Hematopoietic multipotent progenitor cell (in vitro differentiated cells): ENCODE measurements around the gene CARD8. TPM values are rescaled to one million over a fixed set of nuclear protein-coding genes. Genes with fewer than 3 reads are reported as not detected.

Source experiments
- DNase-seq, 3 donors: peaks; one replicate each; pipeline ENCODE4 v3.0.0-alpha.2; 2011 to 2015; ENCODE audit warnings: low read depth in 2 of 3, low spot score in 2 of 3
- total RNA-seq: library from RNA; depleted of rRNA; stranded (reverse); fragments of >200 nt; gene quantifications from one replicate; pipeline ENCODE4 v1.2.3, GENCODE V29; 2012

Gene CARD8
- total RNA-seq, 1 donor = 68.1 TPM

GRCh38 chr19:48216933-48217332, 38.8 kb downstream of the CARD8 start:
- no peak for DNase-seq

GRCh38 chr19:48213959-48214358, 41.8 kb downstream of the CARD8 start:
- DNase-seq = no peak

- DNase-seq = no peak
These were observed 45.7 kb downstream of the CARD8 start for GRCh38 chr19:48210005-48210404.

- DNase-seq = no peak
These were observed 49.2 kb downstream of the CARD8 start for GRCh38 chr19:48206397-48207093.

GRCh38 chr19:48203794-48204628, 51.7 kb downstream of the CARD8 start:
- DNase-seq = peak; percentile 72 to 96 (median 93)

- DNase-seq = no peak
These were observed 52.4 kb downstream of the CARD8 start for GRCh38 chr19:48203222-48203793.

GRCh38 chr19:48196933-48197665, 58.6 kb downstream of the CARD8 start:
- DNase-seq = no peak

- no peak for DNase-seq
These were observed 59.4 kb downstream of the CARD8 start for GRCh38 chr19:48196321-48196763.

- no peak for DNase-seq
These were observed 60.6 kb downstream of the CARD8 start for GRCh38 chr19:48194844-48195830.

- DNase-seq = peak in 1 of 3 donors; percentile 40
These were observed 61.5 kb downstream of the CARD8 start for GRCh38 chr19:48194041-48194843.

- no peak for DNase-seq
These were observed 63.0 kb downstream of the CARD8 start for GRCh38 chr19:48192750-48193149.

GRCh38 chr19:48190885-48191284, 64.8 kb downstream of the CARD8 start:
- no peak for DNase-seq

GRCh38 chr19:48190288-48190884, 65.3 kb downstream of the CARD8 start:
- DNase-seq = peak in 1 of 3 donors; percentile 36

GRCh38 chr19:48186541-48186991, 69.1 kb downstream of the CARD8 start:
- no peak for DNase-seq

- DNase-seq = no peak
These were observed 69.7 kb downstream of the CARD8 start for GRCh38 chr19:48186015-48186414.

GRCh38 chr19:48183356-48183755, 72.4 kb downstream of the CARD8 start:
- DNase-seq = no peak

GRCh38 chr19:48182434-48182833, 73.3 kb downstream of the CARD8 start:
- no peak for DNase-seq

- DNase-seq = no peak
These were observed 74.2 kb downstream of the CARD8 start for GRCh38 chr19:48181505-48181904.
